Neutrophil (primary cell): Measurements from ENCODE around the gene SUSD6.
"Not testable (repeated sequence)": the region's sequence is repeated elsewhere in the genome, so short reads cannot be mapped to it uniquely, and the experiment has no call there.

Source experiments
- H3K27ac ChIP-seq: fragments of 200-600 bp; sonication (generic); 2 replicates; pipeline ENCODE4 v1.5.1; 2016; ENCODE audit warnings: mild to moderate bottlenecking, moderate library complexity
- H3K27me3 ChIP-seq: fragments of 200-600 bp; sonication (generic); 2 replicates; pipeline ENCODE4 v1.6.0; 2016; ENCODE audit warnings: mild to moderate bottlenecking
- H3K36me3 ChIP-seq: fragments of 200-600 bp; sonication (generic); 2 replicates; pipeline ENCODE4 v1.5.1; 2017
- H3K4me1 ChIP-seq, 2 experiments: fragments of 200-600 bp in 1 of 2; sonication (generic) in 1 of 2; 1 replicate in 1 of 2; 2 replicates in 1 of 2; pipeline versions ENCODE4 v1.5.1 to v1.6.1; 2013 to 2016; ENCODE audit warnings: low read depth in 1 of 2, low read length in 1 of 2, mild to moderate bottlenecking in 1 of 2, moderate library complexity in 1 of 2; ENCODE audit not compliant: control insufficient read depth in 1 of 2, insufficient read depth in 1 of 2
- H3K4me3 ChIP-seq, 2 experiments: fragments of 200-600 bp in 1 of 2; sonication (generic) in 1 of 2; 1 replicate in 1 of 2; 2 replicates in 1 of 2; pipeline ENCODE4 v1.5.1; 2013 to 2016; ENCODE audit warnings: low read depth in 1 of 2, low read length in 1 of 2, mild to moderate bottlenecking in 1 of 2, moderate library complexity in 1 of 2
- H3K9me3 ChIP-seq: fragments of 200-600 bp; sonication (generic); 2 replicates; pipeline ENCODE4 v1.5.1; 2016
- CTCF ChIP-seq: fragments of 200-600 bp; sonication (generic); IDR thresholded peaks from 2 replicates; pipeline ENCODE4 v1.5.1; 2016; ENCODE audit warnings: antibody characterized with exemption

The SUSD6 gene

GRCh38 chr14:69694730-69695281 lies 83.4 kb downstream of the SUSD6 start:
- Histone ChIP-seq H3K27ac (peak overlapping the region; percentile 96), H3K9me3 (no peaks in the 10 kb centered on the region), H3K4me3 (peak overlapping the region; percentile 49 to 54), H3K36me3 (peaks cover 11% of the 10 kb centered on the region), H3K27me3 (no peaks in the 10 kb centered on the region), H3K4me1 (peaks cover 79% of the 10 kb centered on the region in 2 experiments)
- TF ChIP-seq CTCF = no peak

- peak overlapping the region; percentile 49 to 54 for H3K4me3 ChIP-seq
- H3K9me3 ChIP-seq = no peaks in the 10 kb centered on the region
- H3K27me3 ChIP-seq = no peaks in the 10 kb centered on the region
- H3K36me3 ChIP-seq = peaks cover 11% of the 10 kb centered on the region
- H3K4me1 ChIP-seq = peaks cover 86 to 87% of the 10 kb centered on the region in 2 experiments
- H3K27ac ChIP-seq = peak overlapping the region; percentile 96
- no peak for TF ChIP-seq CTCF
Measured at GRCh38 chr14:69695322-69696203, 84.2 kb downstream of the SUSD6 start.

GRCh38 chr14:69696204-69696527 lies 84.8 kb downstream of the SUSD6 start:
- Histone ChIP-seq H3K36me3 (peaks cover 5% of the 10 kb centered on the region), H3K4me1 (peaks cover 92 to 93% of the 10 kb centered on the region in 2 experiments), H3K9me3 (no peaks in the 10 kb centered on the region), H3K27ac (peak overlapping the region; percentile 96), H3K27me3 (no peaks in the 10 kb centered on the region), H3K4me3 (peak overlapping the region; percentile 49 to 54)
- TF ChIP-seq CTCF = no peak

GRCh38 chr14:69696633-69697557 lies 85.5 kb downstream of the SUSD6 start:
- Histone ChIP-seq H3K27me3 (no peaks in the 10 kb centered on the region), H3K4me3 (peak overlapping the region; percentile 49 to 54), H3K9me3 (no peaks in the 10 kb centered on the region), H3K36me3 (no peaks in the 10 kb centered on the region), H3K4me1 (peaks cover 99 to 100% of the 10 kb centered on the region in 2 experiments), H3K27ac (peak overlapping the region; percentile 96)
- no peak for TF ChIP-seq CTCF

- TF ChIP-seq CTCF = no peak
Measured at GRCh38 chr14:69698572-69698971, 87.2 kb downstream of the SUSD6 start.

GRCh38 chr14:69699243-69699642 lies 87.8 kb downstream of the SUSD6 start:
- not testable (repeated sequence) for H3K4me3 ChIP-seq, H3K9me3 ChIP-seq, H3K36me3 ChIP-seq, H3K27me3 ChIP-seq
- Histone ChIP-seq H3K4me1 (peaks cover 100% of the 10 kb centered on the region in 2 experiments), H3K27ac (peak overlapping the region; percentile 96)

More at GRCh38 chr14:69698572-69698971, 87.2 kb downstream of the SUSD6 start:
- Histone ChIP-seq H3K27ac (peak overlapping the region; percentile 96), H3K4me1 (peaks cover 100% of the 10 kb centered on the region in 2 experiments), H3K9me3 (no peaks in the 10 kb centered on the region), H3K27me3 (no peaks in the 10 kb centered on the region), H3K36me3 (peaks cover under 1% of the 10 kb centered on the region), H3K4me3 (no peak overlapping the region)
